HUES64 (cell line): ENCODE measurements around the gene COPS7A.
A peak's percentile ranks its signal among the peaks of the same experiment; 100 is the strongest.

Experiments used
- H3K27ac ChIP-seq: 2 replicates; pipeline ENCODE4 v1.7.0; 2013; ENCODE audit warnings: low read depth, low read length, inconsistent platforms
- H3K27me3 ChIP-seq: 2 replicates; pipeline ENCODE4 v1.6.1; 2013; ENCODE audit warnings: mild to moderate bottlenecking, low read length; ENCODE audit not compliant: insufficient read depth
- H3K36me3 ChIP-seq: 2 replicates; pipeline ENCODE4 v1.6.1; 2013; ENCODE audit warnings: mild to moderate bottlenecking, low read length; ENCODE audit not compliant: insufficient read depth
- H3K4me1 ChIP-seq: 2 replicates; pipeline ENCODE4 v1.6.1; 2013; ENCODE audit warnings: mild to moderate bottlenecking, low read length, moderate library complexity; ENCODE audit not compliant: insufficient read depth
- H3K4me3 ChIP-seq: 2 replicates; pipeline ENCODE4 v1.5.1; 2013; ENCODE audit warnings: mild to moderate bottlenecking, low read length, moderate library complexity
- H3K9ac ChIP-seq: 2 replicates; pipeline ENCODE4 v1.6.1; 2013; ENCODE audit warnings: mild to moderate bottlenecking, low read depth, low read length
- H3K9me3 ChIP-seq: 2 replicates; pipeline ENCODE4 v1.6.1; 2013; ENCODE audit warnings: low read depth, low read length; ENCODE audit not compliant: insufficient read depth
- WGBS: fragments of 150-250, 120-280 bp; methylation state at CpG from one replicate; pipeline ENCODE4 v1.1.7; 2013; ENCODE audit warnings: missing lambda C conversion rate; 5-methylcytosine and 5-hydroxymethylcytosine counted together

Gene COPS7A

GRCh38 chr12:6765634-6766581, 42.1 kb downstream of the COPS7A start, which contains the start of gene PTMS:
Gene PTMS, plus strand, starts transcription at chr12:6766363. Its CDS starts 343 bp downstream, at chr12:6766706.
- H3K9ac ChIP-seq, result peak within 1 kb of the TSS; percentile 77
- no peaks in the 10 kb centered on the region for H3K9me3 ChIP-seq
- peak within 1 kb of the TSS; percentile 96 for H3K4me3 ChIP-seq
- H3K27me3 ChIP-seq, result no peaks in the 10 kb centered on the region
- H3K4me1 ChIP-seq, result peaks cover 35% of the 10 kb centered on the region
- peak within 1 kb of the TSS; percentile 75 for H3K27ac ChIP-seq
- H3K36me3 ChIP-seq, result peaks cover 16% of the 10 kb centered on the region
- WGBS, result 1% methylated on average over 61 of the region's 63 CpGs

DNA sequence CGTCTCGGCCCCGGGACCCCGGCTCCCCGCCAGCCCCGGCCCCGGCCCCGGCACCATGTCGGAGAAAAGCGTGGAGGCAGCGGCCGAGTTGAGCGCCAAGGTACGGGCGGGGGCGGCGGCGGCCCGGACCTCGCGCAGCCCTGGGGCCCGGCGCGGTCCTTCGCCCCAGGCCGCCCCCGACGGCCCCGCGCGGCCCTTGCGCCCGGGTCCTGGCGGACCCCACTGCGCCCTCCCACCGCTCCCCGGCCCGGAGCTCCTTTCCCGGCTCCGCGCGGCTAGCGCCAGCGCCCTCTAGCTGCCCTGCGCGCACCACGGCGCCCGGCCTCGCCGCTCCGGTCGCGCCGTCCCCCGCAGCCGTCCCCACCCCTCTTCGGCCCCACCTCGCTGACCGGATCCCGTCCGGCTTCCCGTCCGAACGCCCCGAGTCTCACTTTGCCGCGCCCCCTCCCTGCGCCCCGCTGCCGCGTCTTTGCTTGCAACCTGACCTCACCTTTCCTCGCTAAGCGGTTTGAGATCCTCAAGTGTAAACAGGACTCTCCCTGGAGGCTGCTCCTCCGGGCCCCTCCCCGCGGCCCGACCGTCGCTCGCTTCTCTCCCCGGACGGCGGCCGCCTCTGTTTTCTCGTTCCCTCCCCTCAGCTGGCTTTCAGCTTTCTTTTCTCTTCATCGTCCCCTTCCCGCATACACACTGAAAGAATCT, 43.0 kb downstream of the COPS7A start:
- Histone ChIP-seq H3K27ac (peak overlapping the region; percentile 75), H3K36me3 (peaks cover 24% of the 10 kb centered on the region), H3K9me3 (no peaks in the 10 kb centered on the region), H3K4me1 (peaks cover 35% of the 10 kb centered on the region), H3K9ac (peak overlapping the region; percentile 77), H3K4me3 (peak overlapping the region; percentile 96), H3K27me3 (peaks cover 2% of the 10 kb centered on the region; the same call in 1 of the 2 replicates)
- WGBS, result under 1% methylated on average over 88 of the region's 88 CpGs

DNA sequence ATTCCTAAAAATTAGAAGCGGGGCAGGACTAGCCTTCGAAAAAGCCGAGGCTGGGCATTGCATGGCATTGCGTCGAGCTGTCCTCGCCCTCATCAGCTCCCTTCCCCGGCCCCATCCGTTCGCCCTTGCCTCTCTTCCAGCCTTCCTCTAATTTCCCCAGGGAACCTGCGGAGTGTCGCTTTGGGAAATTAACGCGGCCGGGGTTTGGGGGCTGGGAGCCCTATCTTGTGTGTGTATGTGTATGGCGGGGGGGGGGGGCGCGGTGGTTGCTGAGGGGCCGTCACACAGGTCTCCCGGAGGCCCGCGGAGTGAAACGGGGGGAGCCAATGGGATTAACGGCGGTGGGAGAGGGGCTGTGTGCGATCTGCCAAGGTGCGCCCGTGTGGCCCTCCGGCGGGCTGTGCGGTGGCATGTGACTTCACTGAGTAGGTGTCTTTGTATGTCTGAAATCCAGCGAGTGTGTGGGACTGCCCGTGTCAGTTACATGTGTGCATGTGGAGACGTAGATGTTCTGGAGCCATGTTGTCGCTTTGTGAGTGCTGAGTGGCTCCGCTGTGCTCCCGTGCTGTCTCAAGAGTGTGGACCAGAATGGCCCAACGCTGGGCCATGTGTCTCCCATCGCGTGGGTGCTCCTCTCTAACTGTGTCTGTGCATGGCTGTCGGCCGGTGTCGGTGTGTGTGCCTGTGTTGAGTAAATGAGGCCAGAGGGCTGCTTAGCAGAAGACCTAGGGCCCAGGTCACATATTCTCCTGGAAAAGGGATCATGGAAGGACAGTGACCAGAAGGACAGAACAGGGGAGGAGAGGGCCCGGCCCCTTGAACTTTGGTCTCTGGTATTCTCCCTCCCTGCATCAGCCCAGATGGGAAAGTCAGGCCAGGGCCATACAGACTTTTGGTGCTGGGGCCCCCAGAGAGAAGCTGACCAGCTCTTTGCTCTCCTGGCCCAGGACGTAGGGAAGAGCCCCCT, 43.8 kb downstream of the COPS7A start:
- peaks cover 35% of the 10 kb centered on the region for H3K4me1 ChIP-seq
- H3K9me3 ChIP-seq, result no peaks in the 10 kb centered on the region
- H3K9ac ChIP-seq, result peak overlapping the region; percentile 77
- 1% methylated on average over 41 of the region's 44 CpGs for WGBS
- peaks cover 24% of the 10 kb centered on the region for H3K36me3 ChIP-seq
- H3K4me3 ChIP-seq, result peak overlapping the region; percentile 96
- peaks cover 6% of the 10 kb centered on the region for H3K27me3 ChIP-seq
- H3K27ac ChIP-seq, result peak overlapping the region; percentile 75

- Histone ChIP-seq H3K27me3 (peaks cover 15% of the 10 kb centered on the region), H3K9ac (peak overlapping the region; percentile 60), H3K4me1 (peaks cover 36% of the 10 kb centered on the region), H3K27ac (peak overlapping the region; percentile 81), H3K4me3 (peak overlapping the region; percentile 96), H3K36me3 (peaks cover 24% of the 10 kb centered on the region), H3K9me3 (no peaks in the 10 kb centered on the region)
- WGBS, result 7% methylated on average over 6 of the region's 6 CpGs
Measured at GRCh38 chr12:6768437-6768914, 44.6 kb downstream of the COPS7A start.

- Histone ChIP-seq H3K27ac (peak overlapping the region; percentile 81), H3K9me3 (no peaks in the 10 kb centered on the region), H3K9ac (peak overlapping the region; percentile 60), H3K36me3 (peaks cover 24% of the 10 kb centered on the region), H3K4me1 (peaks cover 32% of the 10 kb centered on the region), H3K27me3 (peaks cover 20% of the 10 kb centered on the region), H3K4me3 (peak overlapping the region; percentile 96)
- 8% methylated on average over 5 of the region's 6 CpGs for WGBS
Measured at GRCh38 chr12:6768990-6769389, 45.1 kb downstream of the COPS7A start.

GRCh38 chr12:6769666-6770065, 45.8 kb downstream of the COPS7A start:
- peaks cover 24% of the 10 kb centered on the region for H3K36me3 ChIP-seq
- no peak overlapping the region for H3K27ac ChIP-seq
- H3K9me3 ChIP-seq, result no peaks in the 10 kb centered on the region
- peak overlapping the region; percentile 96 for H3K4me3 ChIP-seq
- H3K9ac ChIP-seq, result no peak overlapping the region
- peaks cover 31% of the 10 kb centered on the region for H3K4me1 ChIP-seq
- peaks cover 27% of the 10 kb centered on the region for H3K27me3 ChIP-seq
- 84% methylated on average over 4 of the region's 4 CpGs for WGBS

GRCh38 chr12:6770094-6770493, 46.2 kb downstream of the COPS7A start:
- peaks cover 26% of the 10 kb centered on the region for H3K4me1 ChIP-seq
- H3K9me3 ChIP-seq, result no peaks in the 10 kb centered on the region
- H3K4me3 ChIP-seq, result no peak overlapping the region
- 93% methylated on average over 11 of the region's 12 CpGs for WGBS
- peaks cover 30% of the 10 kb centered on the region for H3K27me3 ChIP-seq
- peaks cover 24% of the 10 kb centered on the region for H3K36me3 ChIP-seq
- H3K9ac ChIP-seq, result no peak overlapping the region
- H3K27ac ChIP-seq, result no peak overlapping the region

DNA sequence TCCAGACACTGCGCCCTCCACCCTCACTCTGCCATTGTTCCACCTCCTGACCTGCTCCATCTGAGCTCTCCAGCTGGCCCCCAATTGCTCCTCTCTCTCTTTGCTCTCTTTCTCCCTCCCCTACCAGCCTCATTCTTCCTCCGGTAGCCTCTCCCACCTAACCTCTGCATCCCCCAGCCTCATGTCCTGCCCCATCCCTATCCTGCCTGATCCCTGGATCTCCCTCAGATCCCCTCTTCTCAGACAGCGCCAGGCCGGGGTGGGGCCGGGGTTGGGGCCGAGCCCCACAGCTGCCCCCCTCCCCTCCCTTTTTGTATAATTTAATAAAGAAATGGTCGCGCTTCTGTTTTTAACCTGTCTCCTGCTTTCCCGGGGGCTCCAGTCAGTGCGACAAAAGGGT, 46.8 kb downstream of the COPS7A start:
- Histone ChIP-seq H3K4me1 (peaks cover 22% of the 10 kb centered on the region), H3K36me3 (peaks cover 24% of the 10 kb centered on the region), H3K4me3 (no peak overlapping the region), H3K9ac (no peak overlapping the region), H3K27me3 (peaks cover 31% of the 10 kb centered on the region), H3K27ac (no peak overlapping the region), H3K9me3 (no peaks in the 10 kb centered on the region)
- 97% methylated on average over 9 of the region's 10 CpGs for WGBS

- Histone ChIP-seq H3K27ac (no peak overlapping the region), H3K4me1 (peaks cover 22% of the 10 kb centered on the region), H3K36me3 (peaks cover 24% of the 10 kb centered on the region), H3K9me3 (no peaks in the 10 kb centered on the region), H3K27me3 (peaks cover 33% of the 10 kb centered on the region), H3K9ac (no peak overlapping the region), H3K4me3 (no peak overlapping the region)
- WGBS, result 97% methylated on average over 4 of the region's 4 CpGs
Measured at GRCh38 chr12:6771091-6771495, 47.2 kb downstream of the COPS7A start.

DNA sequence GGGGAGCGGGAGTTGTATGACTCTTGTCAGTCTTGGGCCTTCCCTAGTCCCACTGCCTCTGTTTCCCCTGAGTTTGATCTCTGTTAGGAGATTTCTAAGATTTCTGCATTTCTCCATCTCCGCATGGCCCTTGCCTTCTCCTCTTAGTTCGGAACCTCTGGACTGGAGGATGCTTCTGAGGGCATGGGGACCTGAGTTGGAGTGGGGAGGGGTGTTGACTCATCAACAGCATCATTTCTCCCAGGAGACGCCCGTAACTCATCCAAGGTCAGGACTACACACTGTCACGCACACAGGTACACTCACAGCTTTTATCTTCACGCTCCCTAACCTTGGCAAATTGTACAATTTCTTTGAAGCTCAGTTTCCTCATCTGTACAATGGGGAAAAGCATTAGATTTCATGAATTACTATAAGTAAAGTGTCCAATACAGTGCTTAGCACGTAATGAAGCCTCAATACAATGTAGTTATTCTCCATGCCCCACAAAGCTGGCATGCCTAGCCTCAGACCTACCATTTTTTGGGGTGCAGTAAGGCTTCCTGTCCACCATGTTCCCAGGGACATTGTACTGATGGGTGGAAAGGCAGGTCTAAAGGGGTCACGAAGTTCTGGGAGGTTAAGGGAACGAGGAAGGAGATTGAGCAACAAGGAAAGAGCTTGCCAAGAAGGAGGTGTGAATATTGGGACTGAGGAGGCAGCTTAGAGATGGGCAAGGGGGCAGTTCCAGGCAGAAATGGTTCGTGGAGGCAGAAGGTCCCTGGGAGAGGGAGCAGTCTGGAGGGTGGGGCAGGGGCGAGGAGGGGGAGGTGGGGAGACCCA, 47.9 kb downstream of the COPS7A start:
- H3K9me3 ChIP-seq, result no peaks in the 10 kb centered on the region
- H3K27ac ChIP-seq, result no peak overlapping the region
- peaks cover 35% of the 10 kb centered on the region for H3K27me3 ChIP-seq
- peaks cover 24% of the 10 kb centered on the region for H3K36me3 ChIP-seq
- H3K4me3 ChIP-seq, result no peak overlapping the region
- peaks cover 22% of the 10 kb centered on the region for H3K4me1 ChIP-seq
- 87% methylated on average over 12 of the region's 12 CpGs for WGBS
- H3K9ac ChIP-seq, result no peak overlapping the region
